ENCODE results near the gene MAP3K2.
"Not testable (repeated sequence)": the region's sequence is repeated elsewhere in the genome, so short reads cannot be mapped to it uniquely, and the experiment has no call there.

The MAP3K2 gene

GRCh38 chr2:127413200-127413599, 25.4 kb upstream of the MAP3K2 start:
- H3K27ac ChIP-seq (ENCODE audit: low read depth, low read length), result no peak overlapping the region
- H3K36me3 ChIP-seq (ENCODE audit: control insufficient read depth, insufficient read depth, low read length), result no peaks in the 10 kb centered on the region
- no peak overlapping the region for H3K4me3 ChIP-seq (ENCODE audit: low read depth, low read length)
- H3K9me3 ChIP-seq (ENCODE audit: control insufficient read depth, insufficient read depth, low read depth, low read length), result peaks cover 3% of the 10 kb centered on the region; the same call in 1 of the 2 replicates
- no peak overlapping the region for H3K9ac ChIP-seq (ENCODE audit: low read length)
- H3K27me3 ChIP-seq (ENCODE audit: control insufficient read depth, insufficient read depth, low read length), result peaks cover 27% of the 10 kb centered on the region
- peaks cover 23% of the 10 kb centered on the region for H3K4me1 ChIP-seq (ENCODE audit: control insufficient read depth, insufficient read depth, low read length)

DNA sequence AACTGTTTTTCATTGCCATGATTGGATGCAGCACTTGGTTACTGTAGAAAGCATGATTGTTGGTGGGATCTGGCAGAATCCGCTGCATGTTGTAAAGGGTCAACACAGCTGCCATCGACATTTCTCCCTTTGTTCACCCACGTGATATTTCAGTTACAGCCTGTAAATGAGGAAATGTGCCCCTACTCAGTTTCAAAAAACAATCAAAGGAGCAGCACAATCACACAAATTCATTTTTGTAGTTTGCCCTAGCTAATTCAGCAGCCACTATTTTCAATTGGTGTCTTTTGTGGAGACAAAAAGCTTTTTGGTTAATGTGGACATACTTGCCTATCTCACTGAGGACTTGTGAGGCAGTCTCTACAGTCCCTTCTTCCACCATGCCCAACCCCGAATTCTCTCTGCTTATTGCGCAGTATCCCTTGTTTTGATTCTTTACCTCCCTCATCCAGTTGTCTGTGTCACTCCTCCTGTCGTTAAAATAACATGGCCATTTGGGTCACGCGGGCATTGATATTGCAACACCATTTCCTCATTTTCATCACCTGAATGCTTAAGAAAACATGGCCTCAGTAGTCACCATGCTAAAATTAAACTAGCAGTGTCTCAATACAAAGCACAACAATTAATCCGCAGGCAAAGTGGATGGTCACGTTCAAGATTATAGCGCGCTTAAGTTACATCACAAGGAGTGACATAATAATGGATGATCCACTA, 24.0 kb upstream of the MAP3K2 start:
- no peak overlapping the region for H3K9ac ChIP-seq (ENCODE audit: low read length)

DNA sequence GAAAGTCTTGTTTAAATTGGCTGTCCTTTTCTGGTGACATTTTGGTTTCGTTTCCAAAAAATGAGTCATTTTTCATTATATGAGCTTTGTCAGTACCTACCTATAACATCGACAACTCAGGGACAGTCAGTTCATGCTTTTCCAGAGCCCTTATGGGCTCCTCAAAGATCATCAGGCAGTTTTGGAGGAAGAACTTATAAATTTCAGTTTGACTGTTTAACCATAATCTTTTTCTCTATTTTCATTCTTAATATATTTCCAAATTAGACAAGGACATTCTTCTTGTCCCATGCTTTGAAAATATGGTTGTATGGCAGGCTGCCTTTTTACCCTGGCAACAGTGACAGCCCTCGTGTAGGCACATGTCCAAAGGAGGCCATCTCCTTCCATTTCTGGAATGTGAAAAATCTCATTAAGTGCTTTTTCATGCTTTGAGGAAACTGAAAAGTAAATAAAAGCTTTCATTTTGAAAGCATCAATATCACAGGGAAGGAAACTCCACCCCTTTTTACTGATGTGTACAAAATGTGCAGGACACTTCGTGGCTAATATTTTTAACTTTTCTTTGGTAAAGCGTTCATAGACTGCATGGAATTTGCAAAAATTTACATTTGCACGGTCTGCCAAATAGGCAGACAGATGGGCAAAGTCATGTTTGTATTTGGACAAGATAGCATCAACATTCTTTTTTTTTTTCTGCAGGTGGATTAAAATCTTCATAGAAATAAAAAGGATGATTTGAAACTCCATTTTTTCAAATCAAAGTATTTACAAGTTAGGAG, 23.3 kb upstream of the MAP3K2 start:
- no peak overlapping the region for H3K27ac ChIP-seq (ENCODE audit: low read depth, low read length)
- no peak overlapping the region for H3K9ac ChIP-seq (ENCODE audit: low read length)
- H3K9me3 ChIP-seq (ENCODE audit: control insufficient read depth, insufficient read depth, low read depth, low read length), result peaks cover 3% of the 10 kb centered on the region; the same call in 1 of the 2 replicates
- peaks cover 6% of the 10 kb centered on the region for H3K27me3 ChIP-seq (ENCODE audit: control insufficient read depth, insufficient read depth, low read length)
- no peak overlapping the region for H3K4me3 ChIP-seq (ENCODE audit: low read depth, low read length)
- no peaks in the 10 kb centered on the region for H3K36me3 ChIP-seq (ENCODE audit: control insufficient read depth, insufficient read depth, low read length)
- H3K4me1 ChIP-seq (ENCODE audit: control insufficient read depth, insufficient read depth, low read length), result peaks cover 15% of the 10 kb centered on the region

More for the DNA sequence above, 24.0 kb upstream of the MAP3K2 start:
- no peaks in the 10 kb centered on the region for H3K36me3 ChIP-seq (ENCODE audit: control insufficient read depth, insufficient read depth, low read length)
- H3K9me3 ChIP-seq (ENCODE audit: control insufficient read depth, insufficient read depth, low read depth, low read length), result peaks cover 3% of the 10 kb centered on the region; the same call in 1 of the 2 replicates
- peaks cover 13% of the 10 kb centered on the region for H3K27me3 ChIP-seq (ENCODE audit: control insufficient read depth, insufficient read depth, low read length)
- H3K4me1 ChIP-seq (ENCODE audit: control insufficient read depth, insufficient read depth, low read length), result peaks cover 23% of the 10 kb centered on the region
- no peak overlapping the region for H3K4me3 ChIP-seq (ENCODE audit: low read depth, low read length)
- H3K27ac ChIP-seq (ENCODE audit: low read depth, low read length), result no peak overlapping the region

DNA sequence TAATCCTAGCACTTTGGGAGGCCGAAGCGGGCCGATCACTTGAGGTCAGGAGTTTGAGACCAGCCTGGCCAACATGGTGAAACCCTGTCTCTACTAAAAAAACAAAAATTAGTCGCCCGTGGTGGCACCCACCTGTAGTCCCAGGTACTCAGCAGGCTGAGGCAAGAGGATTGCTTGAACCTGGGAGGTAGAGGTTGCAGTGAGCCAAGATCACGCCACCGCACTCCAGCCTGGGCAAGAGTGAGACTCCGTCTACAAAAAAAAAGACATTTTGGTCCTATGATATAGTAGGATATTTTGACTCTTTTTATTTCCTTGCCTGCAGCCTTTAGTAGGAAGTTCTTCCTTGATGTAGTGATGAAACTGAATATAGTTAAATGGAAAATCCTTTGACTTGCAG, 21.9 kb upstream of the MAP3K2 start:
- peaks cover 23% of the 10 kb centered on the region for H3K4me1 ChIP-seq (ENCODE audit: control insufficient read depth, insufficient read depth, low read length)
- H3K9ac ChIP-seq (ENCODE audit: low read length); H3K27ac ChIP-seq (ENCODE audit: low read depth, low read length); H3K4me3 ChIP-seq (ENCODE audit: low read depth, low read length); H3K27me3 ChIP-seq (ENCODE audit: control insufficient read depth, insufficient read depth, low read length); H3K9me3 ChIP-seq (ENCODE audit: control insufficient read depth, insufficient read depth, low read depth, low read length); H3K36me3 ChIP-seq (ENCODE audit: control insufficient read depth, insufficient read depth, low read length): not testable (repeated sequence)

DNA sequence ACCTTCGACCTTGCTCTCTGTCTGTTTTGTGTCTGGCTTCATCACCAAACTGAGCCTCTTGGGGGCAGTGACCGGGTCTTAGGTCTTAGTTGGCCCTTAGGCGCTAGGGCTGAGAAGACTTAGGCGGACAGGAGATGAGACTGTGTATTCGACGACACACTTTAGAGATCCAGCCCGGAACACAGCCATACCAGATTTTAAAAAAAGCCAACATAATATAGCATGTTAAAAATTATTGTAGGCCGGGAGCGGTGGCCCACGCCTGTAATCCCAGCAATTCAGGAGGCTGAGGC, 21.0 kb upstream of the MAP3K2 start:
- Histone ChIP-seq H3K27ac (ENCODE audit: low read depth, low read length) (peak overlapping the region; percentile 92; the same call in 1 of the 2 replicates), H3K27me3 (ENCODE audit: control insufficient read depth, insufficient read depth, low read length) (no peaks in the 10 kb centered on the region), H3K4me1 (ENCODE audit: control insufficient read depth, insufficient read depth, low read length) (peaks cover 28% of the 10 kb centered on the region), H3K36me3 (ENCODE audit: control insufficient read depth, insufficient read depth, low read length) (no peaks in the 10 kb centered on the region), H3K9me3 (ENCODE audit: control insufficient read depth, insufficient read depth, low read depth, low read length) (peaks cover 3% of the 10 kb centered on the region; the same call in 1 of the 2 replicates), H3K4me3 (ENCODE audit: low read depth, low read length) (peak overlapping the region; percentile 68), H3K9ac (ENCODE audit: low read length) (peak overlapping the region; percentile 92)

GRCh38 chr2:127408004-127408806, 20.4 kb upstream of the MAP3K2 start:
- H3K27ac ChIP-seq (ENCODE audit: low read depth, low read length), result peak overlapping the region; percentile 92; the same call in 1 of the 2 replicates
- H3K4me1 ChIP-seq (ENCODE audit: control insufficient read depth, insufficient read depth, low read length), result peaks cover 28% of the 10 kb centered on the region
- no peaks in the 10 kb centered on the region for H3K36me3 ChIP-seq (ENCODE audit: control insufficient read depth, insufficient read depth, low read length)
- H3K9me3 ChIP-seq (ENCODE audit: control insufficient read depth, insufficient read depth, low read depth, low read length), result peaks cover 3% of the 10 kb centered on the region; the same call in 1 of the 2 replicates
- H3K9ac ChIP-seq (ENCODE audit: low read length), result peak overlapping the region; percentile 92
- peak overlapping the region; percentile 68 for H3K4me3 ChIP-seq (ENCODE audit: low read depth, low read length)
- no peaks in the 10 kb centered on the region for H3K27me3 ChIP-seq (ENCODE audit: control insufficient read depth, insufficient read depth, low read length)

DNA sequence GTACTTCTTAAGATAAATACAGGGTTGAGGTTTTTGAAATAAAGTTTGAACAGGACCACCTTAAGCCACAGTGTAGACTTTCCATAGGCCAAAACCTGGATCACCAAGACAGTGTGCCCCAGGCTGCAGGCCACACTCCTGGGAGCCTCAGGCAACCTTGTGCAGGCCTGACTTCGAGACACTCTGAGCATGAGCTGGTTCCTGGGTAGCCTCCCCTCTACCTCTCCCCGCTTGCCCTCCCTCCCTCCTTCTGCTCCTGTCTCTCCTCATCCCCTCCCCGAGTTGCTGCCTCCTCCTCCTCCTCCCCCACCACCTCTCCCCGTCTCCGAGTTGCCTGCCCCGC, 19.9 kb upstream of the MAP3K2 start:
- H3K36me3 ChIP-seq (ENCODE audit: control insufficient read depth, insufficient read depth, low read length), result no peaks in the 10 kb centered on the region
- no peaks in the 10 kb centered on the region; the same call in 1 of the 2 replicates for H3K9me3 ChIP-seq (ENCODE audit: control insufficient read depth, insufficient read depth, low read depth, low read length)
- peaks cover 28% of the 10 kb centered on the region for H3K4me1 ChIP-seq (ENCODE audit: control insufficient read depth, insufficient read depth, low read length)
- no peak overlapping the region; the same call in 1 of the 2 replicates for H3K27ac ChIP-seq (ENCODE audit: low read depth, low read length)
- peak overlapping the region; percentile 42 for H3K4me3 ChIP-seq (ENCODE audit: low read depth, low read length)
- no peaks in the 10 kb centered on the region for H3K27me3 ChIP-seq (ENCODE audit: control insufficient read depth, insufficient read depth, low read length)
- peak overlapping the region; percentile 21 for H3K9ac ChIP-seq (ENCODE audit: low read length)

- Histone ChIP-seq H3K27ac (ENCODE audit: low read depth, low read length) (no peak overlapping the region), H3K4me1 (ENCODE audit: control insufficient read depth, insufficient read depth, low read length) (peaks cover 32% of the 10 kb centered on the region)
Observed at GRCh38 chr2:127407091-127407490, 19.3 kb upstream of the MAP3K2 start.

DNA sequence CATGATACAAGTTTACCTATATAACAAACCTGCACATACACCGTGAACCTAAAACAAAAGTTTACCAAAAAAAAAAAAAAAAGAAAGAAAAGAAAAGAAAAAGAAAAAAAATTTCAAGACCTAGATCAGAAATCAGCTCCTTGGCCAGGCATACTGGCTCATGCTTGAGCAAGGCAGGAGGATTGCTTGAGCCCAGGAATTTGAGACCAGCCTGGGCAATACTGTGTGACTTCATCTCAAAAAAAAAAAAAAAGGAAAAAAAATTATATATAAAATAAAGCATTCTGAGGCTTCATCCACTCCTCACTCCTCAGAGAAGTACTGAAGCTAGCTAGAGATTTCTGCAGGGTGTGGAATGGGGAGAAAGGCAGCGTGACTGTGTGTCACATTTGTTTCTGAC, 18.7 kb upstream of the MAP3K2 start:
- no peaks in the 10 kb centered on the region for H3K9me3 ChIP-seq (ENCODE audit: control insufficient read depth, insufficient read depth, low read depth, low read length)
- H3K9ac ChIP-seq (ENCODE audit: low read length), result no peak overlapping the region
- H3K4me3 ChIP-seq (ENCODE audit: low read depth, low read length), result no peak overlapping the region
- H3K4me1 ChIP-seq (ENCODE audit: control insufficient read depth, insufficient read depth, low read length), result peaks cover 38% of the 10 kb centered on the region
- H3K36me3 ChIP-seq (ENCODE audit: control insufficient read depth, insufficient read depth, low read length), result no peaks in the 10 kb centered on the region
- H3K27me3 ChIP-seq (ENCODE audit: control insufficient read depth, insufficient read depth, low read length), result no peaks in the 10 kb centered on the region
- no peak overlapping the region for H3K27ac ChIP-seq (ENCODE audit: low read depth, low read length)

More at GRCh38 chr2:127407091-127407490, 19.3 kb upstream of the MAP3K2 start:
- Histone ChIP-seq H3K36me3 (ENCODE audit: control insufficient read depth, insufficient read depth, low read length) (no peaks in the 10 kb centered on the region), H3K4me3 (ENCODE audit: low read depth, low read length) (no peak overlapping the region), H3K9ac (ENCODE audit: low read length) (no peak overlapping the region), H3K27me3 (ENCODE audit: control insufficient read depth, insufficient read depth, low read length) (no peaks in the 10 kb centered on the region), H3K9me3 (ENCODE audit: control insufficient read depth, insufficient read depth, low read depth, low read length) (no peaks in the 10 kb centered on the region)

DNA sequence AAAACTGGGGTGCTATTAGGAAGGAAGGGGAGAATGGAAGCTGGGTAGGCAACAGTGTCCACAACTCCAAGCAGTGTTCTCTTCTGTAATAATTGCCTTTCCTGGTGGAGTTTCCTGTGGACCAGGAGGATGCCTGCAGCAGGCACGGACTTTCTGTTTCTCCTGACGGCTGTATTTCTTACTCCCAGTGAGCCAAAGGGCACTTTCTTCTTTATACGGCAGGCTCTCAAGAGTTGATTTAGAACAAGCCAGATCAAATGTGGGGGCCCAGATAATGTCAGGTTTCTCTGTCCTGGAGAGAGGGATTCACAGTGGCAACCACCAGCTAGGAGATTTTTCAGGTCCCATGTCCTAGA, 17.5 kb upstream of the MAP3K2 start:
- H3K4me3 ChIP-seq (ENCODE audit: low read depth, low read length), result no peak overlapping the region
- no peak overlapping the region for H3K27ac ChIP-seq (ENCODE audit: low read depth, low read length)
- H3K9me3 ChIP-seq (ENCODE audit: control insufficient read depth, insufficient read depth, low read depth, low read length), result no peaks in the 10 kb centered on the region
- no peaks in the 10 kb centered on the region for H3K27me3 ChIP-seq (ENCODE audit: control insufficient read depth, insufficient read depth, low read length)
- H3K36me3 ChIP-seq (ENCODE audit: control insufficient read depth, insufficient read depth, low read length), result no peaks in the 10 kb centered on the region
- peaks cover 45% of the 10 kb centered on the region for H3K4me1 ChIP-seq (ENCODE audit: control insufficient read depth, insufficient read depth, low read length)
- H3K9ac ChIP-seq (ENCODE audit: low read length), result no peak overlapping the region
